Kasumi-1 (cell line): ENCODE results near the gene FAM219A.
"Not testable (repeated sequence)": the region's sequence is repeated elsewhere in the genome, so short reads cannot be mapped to it uniquely, and the experiment has no call there.

Experiments used
- DNase-seq, 2 experiments: peaks; one replicate each; lab custom pipeline; 2025; lab: John Stamatoyannopoulos, UW

FAM219A gene

DNA sequence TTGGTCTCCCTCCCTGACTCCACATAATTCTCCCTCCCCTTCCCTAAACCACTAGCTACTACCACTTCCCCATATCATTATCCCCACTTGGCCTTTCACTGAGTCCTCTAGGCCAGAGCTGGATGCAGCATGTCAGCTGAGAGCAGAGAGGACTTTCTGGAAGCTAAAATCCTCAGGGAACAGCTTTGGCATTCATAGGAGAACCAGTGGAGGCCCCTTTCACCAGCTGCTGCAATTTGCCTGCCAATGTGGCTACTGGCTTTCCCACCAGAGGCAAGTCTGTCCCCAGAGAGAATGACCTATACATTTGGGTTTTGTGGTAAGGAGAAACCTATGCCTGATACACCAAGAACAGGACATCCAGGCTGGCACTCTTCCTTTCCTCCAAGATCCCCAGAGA, 14.4 kb downstream of the FAM219A start:
- peak; percentile 19 to 25 for DNase-seq

DNA sequence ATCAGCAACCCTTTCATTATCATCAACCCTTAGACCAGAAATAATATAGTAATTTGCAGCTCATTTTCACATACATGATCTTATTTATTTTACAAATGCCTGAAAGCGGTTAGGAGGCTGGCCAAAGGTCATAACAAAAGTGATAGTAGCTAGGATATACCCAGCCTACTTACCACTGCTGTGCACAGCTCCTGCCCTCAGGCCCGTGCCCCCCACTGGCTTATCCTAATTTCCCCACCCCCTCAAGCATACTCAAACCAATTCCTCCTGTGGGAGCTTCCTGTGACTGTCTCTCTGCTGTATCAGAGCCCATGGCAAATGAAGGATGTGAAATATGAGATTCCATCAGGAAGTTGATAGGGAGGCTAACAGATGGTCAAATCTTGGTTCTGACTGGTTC, 14.8 kb downstream of the FAM219A start:
- DNase-seq, result no peak

DNA sequence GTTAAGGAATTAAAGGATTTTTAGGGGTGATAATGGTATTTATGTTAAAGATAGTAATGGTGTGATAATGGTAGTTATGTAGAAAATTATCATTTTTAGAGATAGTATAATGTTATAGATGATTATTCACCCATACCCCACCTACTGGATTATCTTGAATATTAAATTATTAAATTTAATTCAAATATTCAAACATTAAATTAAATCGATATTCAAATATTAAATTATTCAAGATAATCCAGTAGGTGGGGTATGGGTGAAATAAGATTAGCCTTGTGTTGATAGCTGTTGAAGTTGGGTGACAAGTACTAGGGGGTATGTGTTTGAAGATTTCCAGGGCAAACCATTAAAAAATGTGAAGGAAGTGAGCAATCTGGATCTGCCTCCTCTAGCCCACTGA, 15.6 kb downstream of the FAM219A start:
- DNase-seq, result no peak

DNA sequence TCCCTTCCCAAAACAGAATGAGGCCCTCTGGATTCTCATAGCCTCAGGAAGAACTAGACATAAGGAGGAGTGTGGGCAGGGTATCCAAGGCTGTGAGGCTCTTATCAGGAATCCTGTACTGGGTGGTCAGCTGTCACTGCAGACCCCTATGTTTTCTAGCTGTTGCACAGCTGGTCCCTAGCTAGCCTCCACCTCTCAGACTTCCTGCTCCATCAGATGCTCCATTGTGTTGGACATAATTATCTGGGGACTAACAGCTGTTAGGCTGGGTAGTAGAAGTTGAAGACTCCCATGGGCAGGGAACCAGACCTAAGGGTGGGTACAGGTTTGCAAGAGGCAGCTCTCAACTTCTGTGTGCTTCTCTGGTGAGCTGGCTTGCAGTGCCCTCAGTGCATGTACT, 18.4 kb downstream of the FAM219A start:
- DNase-seq, result no peak

DNA sequence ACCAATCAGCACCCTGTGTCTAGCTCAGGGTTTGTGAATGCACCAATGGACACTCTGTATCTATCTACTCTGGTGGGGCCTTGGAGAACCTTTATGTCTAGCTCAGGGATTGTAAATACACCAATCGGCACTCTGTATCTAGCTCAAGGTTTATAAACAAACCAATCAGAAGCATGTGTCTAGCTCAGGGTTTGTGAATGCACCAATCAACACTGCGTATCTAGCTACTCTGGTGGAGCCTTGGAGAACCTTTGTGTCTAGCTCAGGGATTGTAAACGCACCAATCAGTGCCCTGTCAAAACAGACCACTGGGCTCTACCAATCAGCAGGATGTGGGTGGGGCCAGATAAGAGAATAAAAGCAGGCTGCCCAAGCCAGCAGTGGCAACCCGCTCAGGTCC, 19.9 kb downstream of the FAM219A start:
- not testable (repeated sequence) for DNase-seq

DNA sequence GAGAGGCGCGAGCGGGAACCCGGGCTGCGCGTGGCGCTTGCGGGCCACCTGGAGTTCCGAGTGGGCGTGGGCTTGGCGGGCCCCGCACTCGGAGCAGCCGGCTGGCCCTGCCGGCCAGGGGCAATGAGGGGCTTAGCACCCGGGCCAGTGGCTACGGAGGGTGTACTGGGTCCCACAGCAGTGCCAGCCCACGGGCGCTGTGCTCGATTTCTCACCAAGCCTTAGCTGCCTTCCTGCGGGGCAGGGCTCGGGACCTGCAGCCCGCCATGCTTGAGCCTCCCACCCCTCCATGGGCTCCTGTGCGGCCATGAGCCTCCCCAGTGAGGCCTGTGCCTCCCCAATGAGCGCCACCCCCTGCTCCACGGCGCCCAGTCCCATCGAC, 20.5 kb downstream of the FAM219A start:
- DNase-seq, result not testable (repeated sequence)

DNA sequence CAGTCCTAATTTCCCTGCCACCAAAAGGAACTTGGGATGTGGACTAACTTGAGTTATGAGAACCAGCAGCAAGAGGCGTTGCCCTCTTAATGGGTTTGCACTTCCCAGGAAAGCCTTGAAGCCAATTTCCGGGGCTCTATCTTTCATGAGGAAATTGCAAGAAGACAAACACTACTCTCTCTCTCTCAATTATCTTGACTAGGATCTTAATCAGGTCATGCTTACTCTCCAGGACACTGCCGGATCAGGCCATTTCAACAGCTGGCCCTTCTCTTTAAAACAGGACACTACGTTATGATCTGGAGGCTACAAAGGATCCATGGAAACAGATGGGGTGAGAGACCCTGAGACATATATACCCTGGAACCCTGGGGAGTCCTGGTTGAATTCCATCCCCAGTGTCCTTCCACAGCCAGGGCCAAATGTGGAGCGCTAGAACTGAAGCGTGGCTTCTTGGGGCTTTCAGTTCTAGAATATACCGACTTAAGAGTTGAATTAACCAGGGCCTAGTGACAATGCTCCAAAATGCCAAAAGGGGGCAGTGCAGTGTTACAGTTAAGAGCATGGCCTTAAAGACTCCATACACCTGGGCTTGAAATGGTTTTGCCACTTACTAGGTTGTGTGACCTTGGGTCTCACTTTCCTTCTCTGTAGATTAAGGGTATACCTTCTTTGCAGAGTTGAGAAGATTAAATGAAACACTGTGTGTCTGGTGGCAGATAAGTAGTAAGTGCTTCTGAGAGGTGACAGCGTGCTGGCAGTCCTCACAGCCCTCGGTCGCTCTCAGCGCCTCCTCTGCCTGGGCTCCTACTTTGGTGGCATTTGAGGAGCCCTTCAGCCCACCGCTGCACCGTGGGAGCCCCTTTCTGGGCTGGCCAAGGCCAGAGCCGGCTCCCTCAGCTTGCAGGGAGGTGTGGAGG, 21.1 kb downstream of the FAM219A start:
- peak; percentile 76 to 84 for DNase-seq

DNA sequence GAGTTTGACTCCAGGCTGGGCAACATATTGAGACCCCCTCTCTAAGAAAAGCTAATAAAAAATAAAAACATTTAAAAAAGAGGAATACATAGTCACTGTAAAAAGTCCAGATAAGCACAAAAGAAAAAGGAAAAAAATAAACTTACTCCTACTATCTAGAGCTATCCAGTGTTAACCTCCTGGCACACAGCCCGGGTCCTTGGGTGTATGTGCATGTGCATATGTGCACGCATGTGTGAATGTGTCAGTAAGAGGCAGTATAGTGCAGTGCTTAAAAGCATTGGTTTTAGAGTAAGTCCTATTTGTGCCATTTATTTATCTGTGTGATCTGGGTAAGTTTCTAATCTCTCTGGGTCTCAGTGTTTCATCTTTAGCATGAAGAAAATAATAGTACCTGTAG, 26.7 kb downstream of the FAM219A start:
- DNase-seq, result no peak

DNA sequence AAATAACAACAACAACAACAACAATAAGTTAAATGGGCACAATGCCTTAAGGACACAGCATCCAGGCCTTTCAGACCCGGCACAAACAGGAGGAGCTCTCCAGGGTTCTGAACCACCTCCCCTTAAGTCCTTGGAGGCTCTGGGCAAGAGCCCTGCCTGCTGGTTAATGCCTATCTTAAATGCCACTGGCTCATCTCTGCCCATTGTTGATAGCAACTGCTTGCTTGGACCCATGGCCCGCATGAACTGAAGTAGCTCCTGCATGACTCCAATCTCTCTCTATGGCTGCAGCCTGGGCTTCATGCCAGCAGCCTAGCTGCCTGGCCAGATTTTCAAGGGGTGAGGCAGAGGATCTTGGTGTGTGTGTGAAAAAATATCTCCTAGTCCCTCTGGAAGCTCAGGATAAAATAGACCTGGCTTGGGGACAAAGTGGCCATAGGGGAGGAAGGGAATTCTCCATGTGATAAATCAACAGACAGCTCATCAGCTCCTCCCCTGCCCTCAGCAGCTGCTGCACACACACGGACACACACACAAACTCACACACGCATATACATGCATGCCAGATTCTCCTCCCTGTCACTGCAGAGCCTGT, 27.4 kb downstream of the FAM219A start:
- DNase-seq, result peak; percentile 38 to 55

DNA sequence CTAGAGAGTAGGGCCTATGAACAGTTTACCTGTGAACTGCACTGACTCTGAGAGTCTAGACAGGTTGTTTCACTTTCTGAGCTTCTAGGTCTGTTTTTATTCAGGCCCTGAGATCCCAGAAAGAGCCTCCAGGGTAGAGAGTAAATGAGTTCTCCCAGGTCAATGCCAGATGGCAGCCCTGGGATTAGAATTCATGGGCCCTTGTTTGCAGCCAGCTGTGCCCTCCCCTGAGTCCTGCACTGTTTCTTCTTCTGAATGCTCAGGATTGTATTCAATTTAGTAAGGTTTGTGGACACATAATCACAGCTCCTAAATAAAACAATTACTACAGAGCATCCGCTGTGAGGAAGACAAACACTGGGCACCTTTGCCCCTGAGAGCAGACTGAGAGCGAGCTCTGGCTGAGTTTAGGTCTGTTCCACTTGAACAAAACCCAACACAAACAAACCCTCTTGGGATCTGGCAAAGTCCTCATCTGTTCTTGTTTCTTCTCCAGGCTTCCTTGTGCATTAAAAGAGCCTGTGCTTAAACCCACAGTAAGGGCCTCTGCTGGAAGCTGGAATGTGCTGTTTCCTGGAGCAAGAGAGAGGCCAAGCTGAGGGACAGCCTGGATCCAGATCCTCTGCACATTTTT, 29.9 kb downstream of the FAM219A start:
- DNase-seq, result no peak

DNA sequence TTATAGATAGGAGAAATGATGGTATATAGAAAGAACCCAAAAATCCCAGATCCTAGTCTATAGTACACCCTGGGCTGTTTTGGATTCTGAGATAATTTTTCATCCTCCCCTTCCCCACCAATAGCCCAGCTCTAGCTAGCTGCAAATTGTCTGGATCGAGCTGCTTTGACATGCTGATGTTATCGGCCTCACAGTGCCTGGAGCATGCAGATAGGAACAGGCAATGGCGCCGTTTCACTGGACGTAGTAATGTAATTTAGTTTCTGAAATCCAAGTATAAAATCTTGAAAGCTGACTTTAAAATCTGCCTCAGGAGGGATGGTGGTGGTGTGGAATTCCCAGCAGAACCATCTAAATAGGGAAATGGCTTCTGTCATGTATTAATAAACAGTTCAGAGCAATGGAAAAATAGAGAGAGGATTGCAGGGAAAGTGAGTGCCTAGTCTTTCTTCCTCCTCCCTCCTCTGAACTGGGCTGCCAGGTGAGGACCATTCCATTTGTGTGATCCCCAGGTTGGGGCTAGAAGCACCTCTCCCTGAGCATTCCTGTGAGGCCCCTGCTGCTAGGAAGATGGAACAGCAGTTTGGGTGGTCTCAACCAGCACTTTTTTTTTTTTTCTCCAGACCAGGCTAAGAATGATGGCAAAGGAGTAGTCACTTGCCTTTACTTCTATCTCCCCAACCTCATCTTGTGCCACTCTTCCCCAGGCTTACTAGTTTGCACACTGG, 31.9 kb downstream of the FAM219A start:
- DNase-seq, result no peak

DNA sequence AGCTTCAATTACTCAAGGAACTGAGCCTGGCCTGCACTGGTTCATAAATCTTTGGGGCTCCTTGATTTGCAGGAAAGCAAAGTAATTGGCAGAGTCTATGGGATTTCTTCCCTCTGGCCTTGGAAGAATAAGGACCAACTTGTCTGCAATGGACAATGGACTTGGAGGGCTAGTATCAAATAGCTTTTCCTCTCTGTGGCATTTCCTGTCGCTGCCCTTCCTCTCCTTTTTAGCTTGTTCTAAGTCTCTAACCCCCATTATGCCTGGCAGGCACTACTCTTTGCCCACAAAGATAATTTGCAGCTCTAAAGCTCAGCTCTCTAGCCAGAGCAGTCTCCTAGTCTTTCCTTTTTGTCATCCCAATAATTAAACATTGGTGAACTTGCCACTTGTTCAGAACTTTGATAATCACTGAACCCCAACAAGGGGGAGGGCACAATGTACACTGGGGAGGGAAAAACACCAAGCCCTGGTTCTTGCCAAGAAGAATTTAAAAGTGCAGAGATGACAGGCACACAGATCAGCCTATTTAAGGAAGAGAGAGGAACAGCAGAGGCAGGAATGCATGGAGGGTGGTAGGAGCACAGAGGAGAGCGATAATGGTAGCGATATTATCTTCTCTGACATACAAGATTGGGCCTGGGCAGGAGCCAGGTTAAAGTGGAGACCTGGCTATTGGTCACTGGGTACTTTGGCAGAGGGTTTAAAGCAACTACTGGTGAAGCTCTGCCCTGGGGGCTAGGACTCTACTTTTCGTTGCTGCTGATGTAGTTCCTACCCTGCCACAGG, 38.5 kb downstream of the FAM219A start:
- DNase-seq, result no peak

DNA sequence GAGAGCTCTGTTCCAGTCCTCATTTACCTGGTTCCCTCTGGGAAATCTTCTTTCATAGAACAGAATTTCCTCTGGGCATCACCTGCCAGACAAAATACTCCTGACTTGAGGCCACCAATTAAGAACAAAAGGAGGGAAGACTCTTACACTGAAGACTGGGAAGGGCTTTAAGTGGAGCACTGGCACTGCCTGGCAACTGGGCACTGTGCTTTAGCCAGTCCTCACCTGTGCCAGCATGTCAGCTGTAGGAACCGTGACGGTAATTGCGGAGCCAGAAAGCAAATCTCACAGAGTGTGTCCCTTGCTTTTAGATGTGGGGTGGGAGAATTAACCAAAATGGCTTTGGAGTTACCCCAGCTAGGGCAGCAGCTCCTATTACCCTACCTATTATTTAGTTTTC, 40.6 kb downstream of the FAM219A start:
- no peak for DNase-seq

DNA sequence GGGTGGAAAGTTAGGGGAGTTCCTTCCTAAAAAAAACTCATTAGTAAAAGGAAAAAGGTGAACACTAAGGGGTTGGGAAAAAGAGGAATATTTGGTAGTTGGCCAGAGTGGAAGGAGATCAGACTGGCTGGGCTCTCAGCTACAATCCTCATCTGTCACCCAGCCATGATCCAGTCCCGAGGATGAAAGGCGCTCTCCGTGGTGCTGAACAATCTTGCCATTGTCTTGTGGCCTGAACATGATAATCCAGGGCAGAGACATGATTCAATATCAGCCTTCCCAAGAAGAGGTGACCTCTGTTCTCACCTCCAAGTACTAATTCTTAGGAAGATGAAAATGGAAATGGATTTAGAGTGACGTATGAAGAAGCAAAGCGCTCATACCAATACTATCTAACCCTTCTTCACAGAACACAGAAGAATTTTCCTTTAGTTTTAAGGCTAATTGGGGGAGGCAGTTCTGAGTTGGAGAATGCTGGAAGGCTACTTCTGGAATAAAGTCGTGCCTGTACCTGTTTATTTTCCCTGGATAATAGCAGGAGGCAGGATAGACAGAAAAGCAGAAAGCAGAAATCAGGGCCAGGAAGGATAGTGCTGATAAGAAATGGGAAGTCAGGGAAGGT, 45.0 kb downstream of the FAM219A start:
- DNase-seq, result peak; percentile 30 to 62

DNA sequence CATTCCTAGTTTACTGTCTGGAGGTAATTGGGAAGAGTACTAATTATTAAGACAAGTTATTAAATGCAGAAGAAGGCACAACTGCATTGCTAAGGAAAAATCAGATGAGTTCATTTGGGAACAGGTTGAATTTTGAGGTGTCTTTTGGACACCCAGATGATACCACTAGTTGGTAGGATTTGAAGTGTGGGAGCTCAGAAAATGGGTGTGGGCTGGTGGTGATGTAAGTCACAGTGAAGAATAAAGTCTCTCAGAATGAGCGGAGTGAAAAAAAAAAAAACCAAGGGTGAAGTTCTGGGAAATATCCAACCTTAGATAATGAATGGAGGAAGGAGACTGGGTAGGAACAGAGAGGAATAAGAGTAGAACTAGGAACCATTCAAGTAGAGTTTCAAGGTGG, 46.0 kb downstream of the FAM219A start:
- no peak for DNase-seq

DNA sequence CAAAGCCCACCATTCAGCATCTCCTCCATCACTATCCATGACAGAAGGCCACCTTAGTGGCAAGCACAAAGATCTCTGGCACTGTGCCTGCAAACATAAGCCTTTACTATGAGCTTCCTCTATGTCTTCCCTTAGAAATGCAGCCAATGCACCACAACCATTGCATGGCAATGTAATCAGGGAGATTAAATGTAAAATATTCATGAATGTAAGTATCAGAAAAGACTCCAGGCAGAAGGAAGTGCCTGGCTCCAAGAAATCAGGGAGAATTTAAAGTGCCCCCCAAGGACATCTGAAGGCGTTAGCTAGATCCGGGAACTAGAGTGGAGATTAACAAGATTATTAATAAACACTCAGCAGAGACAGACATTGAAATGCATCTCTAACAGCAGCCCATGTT, 49.2 kb downstream of the FAM219A start:
- no peak for DNase-seq

DNA sequence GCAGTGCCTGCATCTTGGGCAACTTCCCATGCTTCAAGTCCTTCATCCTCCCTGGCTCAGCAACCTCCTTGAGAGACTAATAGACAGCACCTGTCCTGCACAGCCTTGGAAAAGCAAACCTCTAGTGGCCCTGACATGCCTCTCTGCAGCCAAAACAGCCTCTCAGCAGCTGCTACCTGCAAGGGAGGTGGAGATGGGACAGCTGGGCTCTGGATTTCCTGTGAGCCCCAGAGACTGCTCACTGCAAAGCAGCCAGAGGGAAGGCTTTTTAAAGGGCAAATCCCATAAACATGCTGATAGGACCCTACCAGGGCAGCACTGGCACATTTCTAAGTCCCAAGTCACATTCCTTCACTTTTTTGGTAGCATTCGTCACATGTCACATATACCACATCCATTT, 50.2 kb downstream of the FAM219A start:
- no peak for DNase-seq

DNA sequence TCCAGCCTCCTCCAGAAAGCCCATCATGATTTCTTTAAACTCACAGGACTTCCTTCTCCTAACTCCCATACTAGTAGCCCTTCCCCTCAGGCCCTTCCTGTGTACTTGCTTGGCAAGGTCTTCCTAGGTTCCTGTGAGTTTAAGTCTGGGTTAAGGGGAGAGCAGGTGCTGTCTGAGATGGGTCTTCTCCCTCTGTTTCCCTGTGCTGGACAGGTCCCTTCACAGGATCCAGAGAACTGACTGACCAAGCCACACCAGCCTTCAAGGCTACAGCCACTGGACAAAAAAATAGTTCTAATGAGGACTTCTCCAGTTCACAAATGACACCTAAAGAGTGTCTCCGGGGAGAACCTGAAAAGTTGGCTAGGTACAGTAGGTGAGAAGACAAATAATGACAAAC, 52.2 kb downstream of the FAM219A start:
- DNase-seq, result no peak

DNA sequence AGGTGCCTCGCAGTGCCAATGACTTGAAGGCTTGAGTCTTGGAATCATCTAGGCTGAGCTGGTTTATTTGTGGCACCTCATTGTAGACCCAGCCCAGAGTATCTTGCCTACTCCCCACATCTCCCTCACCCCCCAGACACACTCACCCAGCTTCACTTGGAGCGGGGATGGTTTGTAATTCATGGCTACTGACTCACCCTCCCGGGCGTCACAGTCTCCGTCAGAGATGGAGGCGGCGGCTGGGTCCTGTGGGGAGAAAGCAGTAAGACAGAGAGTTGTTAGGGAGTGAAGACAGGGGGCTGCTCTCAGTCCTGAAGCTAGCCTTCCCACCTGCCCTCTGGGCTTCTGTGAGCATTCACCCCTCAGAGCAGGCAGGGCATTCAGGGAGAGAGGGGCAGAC, 52.7 kb downstream of the FAM219A start:
- DNase-seq, result no peak

DNA sequence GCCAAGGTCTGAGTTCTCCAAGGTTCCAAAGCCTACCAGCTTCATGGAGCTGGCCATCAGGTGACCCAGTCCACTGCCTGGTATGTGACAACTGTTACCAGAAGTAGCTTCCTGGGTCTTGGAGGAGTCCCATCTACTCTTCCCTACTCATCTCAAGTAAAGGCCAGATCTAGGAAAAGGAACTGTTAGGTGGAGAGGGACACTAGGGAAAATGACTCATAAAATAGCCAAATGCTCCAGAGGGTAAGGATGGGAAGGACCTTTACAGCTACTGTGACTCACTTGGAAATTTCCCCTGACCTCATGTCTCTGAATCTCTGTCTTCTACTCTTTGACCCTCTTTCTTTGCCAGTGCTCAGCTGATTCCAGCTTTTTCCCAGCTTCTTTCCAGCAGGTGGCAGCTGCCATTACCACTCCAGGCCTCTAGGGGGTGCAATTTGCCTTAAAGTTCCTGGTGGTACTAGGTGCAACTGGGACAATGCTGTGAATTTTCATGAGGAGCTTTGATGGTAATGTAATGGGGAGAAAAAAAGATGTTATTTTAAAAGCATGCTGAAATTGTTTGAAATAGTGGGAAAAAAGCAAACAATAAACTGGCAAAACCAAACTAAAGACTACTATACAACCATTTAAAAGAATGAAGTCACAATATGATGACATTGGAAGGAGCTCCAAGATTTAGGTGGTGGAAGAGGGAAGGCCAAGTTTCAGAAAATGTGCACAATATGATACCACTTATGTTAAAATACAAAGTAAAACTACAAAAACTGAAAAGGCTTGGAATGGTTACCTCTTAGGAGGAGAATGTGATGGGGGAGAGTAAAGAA, 54.6 kb downstream of the FAM219A start:
- peak; percentile 12 to 50 for DNase-seq
